ACC112 (cell line): ENCODE measurements around the gene BIN1.
A peak's percentile ranks its signal among the peaks of the same experiment; 100 is the strongest.

ENCODE experiments used
- H2AFZ ChIP-seq: fragments of 200-600 bp; sonication (generic); one replicate; pipeline ENCODE4 v1.6.0; 2017; ENCODE audit warnings: antibody characterized with exemption, low read length; ENCODE audit not compliant: unreplicated experiment
- H3K27ac ChIP-seq: fragments of 200-600 bp; sonication (generic); 2 replicates; pipeline ENCODE4 v1.5.1; 2014; ENCODE audit warnings: low read depth, mild to moderate bottlenecking, antibody characterized with exemption, low read length, moderate library complexity
- H3K27me3 ChIP-seq: fragments of 200-600 bp; sonication (generic); 2 replicates; pipeline ENCODE4 v1.6.1; 2014; ENCODE audit warnings: mild to moderate bottlenecking, antibody characterized with exemption, low read length, moderate library complexity, mixed read lengths; ENCODE audit not compliant: insufficient read depth
- H3K36me3 ChIP-seq: fragments of 200-600 bp; sonication (generic); 2 replicates; pipeline ENCODE4 v1.6.1; 2016; ENCODE audit warnings: mild to moderate bottlenecking, antibody characterized with exemption, low read length, moderate library complexity, mixed read lengths; ENCODE audit not compliant: insufficient read depth
- H3K4me1 ChIP-seq: fragments of 200-600 bp; sonication (generic); one replicate; pipeline ENCODE4 v1.6.1; 2016; ENCODE audit warnings: low read length, mixed read lengths; ENCODE audit not compliant: insufficient read depth, unreplicated experiment, control insufficient read depth
- H3K4me3 ChIP-seq: fragments of 200-600 bp; sonication (generic); 2 replicates; pipeline ENCODE4 v1.5.1; 2014; ENCODE audit warnings: mild to moderate bottlenecking, low read depth, low read length
- H3K79me2 ChIP-seq: fragments of 200-600 bp; sonication (generic); one replicate; pipeline ENCODE4 v1.6.0; 2016; ENCODE audit warnings: low read length; ENCODE audit not compliant: control insufficient read depth, unreplicated experiment, insufficient read depth

BIN1 gene

GRCh38 chr2:127081826-127082633 lies 24.9 kb downstream of the BIN1 start:
- Histone ChIP-seq H2AFZ (no peak overlapping the region), H3K4me3 (peak overlapping the region; percentile 50), H3K4me1 (peaks cover 96% of the 10 kb centered on the region)

GRCh38 chr2:127080938-127081755 lies 25.8 kb downstream of the BIN1 start:
- Histone ChIP-seq H3K4me3 (peak overlapping the region; percentile 50), H3K4me1 (peaks cover 93% of the 10 kb centered on the region), H3K27ac (peak overlapping the region; percentile 91), H3K79me2 (peaks cover 74% of the 10 kb centered on the region), H2AFZ (no peak overlapping the region), H3K36me3 (no peaks in the 10 kb centered on the region), H3K27me3 (no peaks in the 10 kb centered on the region)

More at GRCh38 chr2:127081826-127082633, 24.9 kb downstream of the BIN1 start:
- Histone ChIP-seq H3K36me3 (no peaks in the 10 kb centered on the region), H3K79me2 (peaks cover 75% of the 10 kb centered on the region), H3K27ac (peak overlapping the region; percentile 91), H3K27me3 (no peaks in the 10 kb centered on the region)

- Histone ChIP-seq H3K79me2 (peaks cover 67% of the 10 kb centered on the region), H3K4me3 (no peak overlapping the region), H3K27me3 (no peaks in the 10 kb centered on the region), H2AFZ (no peak overlapping the region), H3K36me3 (no peaks in the 10 kb centered on the region), H3K27ac (peak overlapping the region; percentile 91), H3K4me1 (peaks cover 85% of the 10 kb centered on the region)
Observed at GRCh38 chr2:127080226-127080937, 26.6 kb downstream of the BIN1 start.

- H3K4me3 ChIP-seq, result no peak overlapping the region
- no peak overlapping the region for H2AFZ ChIP-seq
- peaks cover 81% of the 10 kb centered on the region for H3K4me1 ChIP-seq
- no peaks in the 10 kb centered on the region for H3K27me3 ChIP-seq
- H3K79me2 ChIP-seq, result peaks cover 67% of the 10 kb centered on the region
- no peaks in the 10 kb centered on the region for H3K36me3 ChIP-seq
- H3K27ac ChIP-seq, result peak overlapping the region; percentile 91
Observed at GRCh38 chr2:127079358-127079920, 27.5 kb downstream of the BIN1 start.

- H3K36me3 ChIP-seq, result no peaks in the 10 kb centered on the region
- H2AFZ ChIP-seq, result no peak overlapping the region
- no peaks in the 10 kb centered on the region for H3K27me3 ChIP-seq
- peak overlapping the region; percentile 91 for H3K27ac ChIP-seq
- H3K4me3 ChIP-seq, result no peak overlapping the region
- H3K4me1 ChIP-seq, result peaks cover 76% of the 10 kb centered on the region
- H3K79me2 ChIP-seq, result peaks cover 67% of the 10 kb centered on the region
Observed at GRCh38 chr2:127078666-127079270, 28.2 kb downstream of the BIN1 start.

- 0 out of 2 replicates have a peak overlapping the region, but pooled peaks have one; percentile 3 for H3K27ac ChIP-seq
- no peak overlapping the region for H2AFZ ChIP-seq
- no peaks in the 10 kb centered on the region for H3K36me3 ChIP-seq
- H3K27me3 ChIP-seq, result no peaks in the 10 kb centered on the region
- H3K4me1 ChIP-seq, result peaks cover 68% of the 10 kb centered on the region
- H3K4me3 ChIP-seq, result no peak overlapping the region
- H3K79me2 ChIP-seq, result peaks cover 71% of the 10 kb centered on the region
Observed at GRCh38 chr2:127078028-127078427, 28.9 kb downstream of the BIN1 start.

GRCh38 chr2:127076924-127077323 lies 30.0 kb downstream of the BIN1 start:
- Histone ChIP-seq H3K4me1 (peaks cover 57% of the 10 kb centered on the region), H2AFZ (no peak overlapping the region), H3K4me3 (no peak overlapping the region), H3K36me3 (no peaks in the 10 kb centered on the region), H3K27me3 (no peaks in the 10 kb centered on the region), H3K79me2 (peaks cover 62% of the 10 kb centered on the region), H3K27ac (no peak overlapping the region)

- Histone ChIP-seq H2AFZ (no peak overlapping the region), H3K36me3 (no peaks in the 10 kb centered on the region), H3K4me1 (peaks cover 51% of the 10 kb centered on the region), H3K79me2 (peaks cover 56% of the 10 kb centered on the region), H3K4me3 (no peak overlapping the region), H3K27ac (no peak overlapping the region), H3K27me3 (no peaks in the 10 kb centered on the region)
Observed at GRCh38 chr2:127076290-127076689, 30.7 kb downstream of the BIN1 start.

GRCh38 chr2:127075821-127076220 lies 31.1 kb downstream of the BIN1 start:
- Histone ChIP-seq H3K27me3 (no peaks in the 10 kb centered on the region), H3K79me2 (peaks cover 53% of the 10 kb centered on the region), H3K4me1 (peaks cover 46% of the 10 kb centered on the region), H3K27ac (no peak overlapping the region), H3K4me3 (no peak overlapping the region), H2AFZ (no peak overlapping the region), H3K36me3 (no peaks in the 10 kb centered on the region)

GRCh38 chr2:127074936-127075335 lies 32.0 kb downstream of the BIN1 start:
- Histone ChIP-seq H3K4me1 (peaks cover 37% of the 10 kb centered on the region), H2AFZ (no peak overlapping the region), H3K27ac (peak overlapping the region; percentile 32), H3K36me3 (no peaks in the 10 kb centered on the region), H3K79me2 (peaks cover 47% of the 10 kb centered on the region), H3K4me3 (no peak overlapping the region), H3K27me3 (no peaks in the 10 kb centered on the region)
